A549 (cell line): ENCODE data around the gene FAM170B.

Source experiments
- CTCF ChIP-seq: fragments of >200 bp; sonication (Bioruptor Twin); formaldehyde crosslinking; IDR thresholded peaks from 3 replicates; pipeline ENCODE4 v1.5.1; 2016
- E2F6 ChIP-seq: IDR thresholded peaks from 2 replicates; pipeline ENCODE4 v1.6.1; 2012; ENCODE audit warnings: low read depth, borderline replicate concordance
- ESRRA ChIP-seq: fragments of 150-350 bp; IDR thresholded peaks from 2 replicates; pipeline ENCODE4 v1.6.1; 2014; ENCODE audit warnings: mild to moderate bottlenecking, low read length, borderline replicate concordance
- NPAS2 ChIP-seq: fragments of 250-450 bp; sonication (Bioruptor Pico); IDR thresholded peaks from 2 replicates; pipeline ENCODE4 v1.8.0; 2022; ENCODE audit warnings: mild to moderate bottlenecking, moderate library complexity, borderline replicate concordance
- POLR2A ChIP-seq: IDR thresholded peaks from 2 replicates; pipeline ENCODE4 v1.6.1; 2012; ENCODE audit warnings: mild to moderate bottlenecking, low read length
- REST ChIP-seq: fragments of 200-600 bp; sonication (generic); IDR thresholded peaks from 2 replicates; pipeline ENCODE4 v1.6.1; 2016; ENCODE audit warnings: antibody characterized with exemption, mild to moderate bottlenecking, moderate library complexity
- SMC3 ChIP-seq: fragments of >200 bp; sonication (Bioruptor Twin); formaldehyde crosslinking; IDR thresholded peaks from 3 replicates; pipeline ENCODE4 v1.6.1; 2018; ENCODE audit warnings: inconsistent platforms

GRCh38 chr10:49158915-49159314 is 25.1 kb upstream of the FAM170B start:
- TF ChIP-seq POLR2A (no peak), CTCF (no peak), E2F6 (no peak), NPAS2 (CRISPR knock-in tag) (no peak), REST (no peak), ESRRA (no peak), SMC3 (no peak)
